Left lung (tissue), 10 donors: Measurements from ENCODE around the gene NET1. TPM values are rescaled to one million over a fixed set of nuclear protein-coding genes. Genes with fewer than 3 reads are reported as not detected.

Experiments
- ATAC-seq: fragments of 200-7000 bp; cut with Tn5 transposase; one replicate; pipeline ENCODE4 v1.9.1; 2020; ENCODE audit warnings: moderate library complexity
- DNase-seq, 4 donors: peaks; one replicate each; pipeline ENCODE4 v3.0.0-alpha.2; 2013 to 2020
- H3K27ac ChIP-seq, 2 donors: fragments of 200-600 bp; sonication (generic) in 1 of 2; one replicate each; pipeline versions ENCODE4 v1.5.0 to v1.8.0; 2020 to 2021
- H3K27me3 ChIP-seq, 2 donors: fragments of 200-600 bp; sonication (generic) in 1 of 2; one replicate each; pipeline versions ENCODE4 v1.5.0 to v1.8.0; 2020 to 2021
- H3K36me3 ChIP-seq, 2 donors: fragments of 200-600 bp; sonication (generic) in 1 of 2; one replicate each; pipeline versions ENCODE4 v1.5.0 to v1.8.0; 2020 to 2021
- H3K4me1 ChIP-seq, 2 donors: fragments of 200-600 bp; one replicate each; pipeline ENCODE4 v1.8.0; 2021
- H3K4me3 ChIP-seq, 2 donors: fragments of 200-600 bp; sonication (generic) in 1 of 2; one replicate each; pipeline versions ENCODE4 v1.5.0 to v1.8.0; 2020 to 2021; ENCODE audit warnings: mild to moderate bottlenecking in 1 of 2
- H3K9me3 ChIP-seq, 2 donors: fragments of 200-600 bp; sonication (generic) in 1 of 2; one replicate each; pipeline versions ENCODE4 v1.5.0 to v1.8.0; 2020 to 2021
- intact Hi-C, 2 donors: fragments of 100-400 bp; cut with DNase I; formaldehyde crosslinking; loops; one replicate each; pipeline versions ENCODE4 v1.11.2 to v1.14.2; 2022
- polyA plus RNA-seq, 6 donors: library from polyadenylated mRNA; unstranded; fragments of 120-200 nt; gene quantifications; one replicate each; pipeline ENCODE4 v1.2.1, GENCODE V29; 2013; ENCODE audit not compliant: insufficient read length in 6 of 6
- total RNA-seq, 2 donors: library from RNA; stranded (reverse); fragmentation: NEBNext Ultra II Directional; extraction: Animal tissue kit (Norgen Biotek cat#: 25700); gene quantifications; one replicate each; pipeline ENCODE4 v1.2.1, GENCODE V29; 2021
- TF ChIP-seq, protein P1 (sequence below), 2 donors: fragments of 200-600 bp; sonication (generic) in 1 of 2; IDR thresholded peaks; one replicate each; pipeline versions ENCODE4 v1.5.0 to v1.8.0; 2021; ENCODE audit warnings: antibody characterized with exemption in 2 of 2
- donor health status: DM: no; HTN: yes; CAD: no.
- donor health status: DM: no; HTN: no; CAD: no.

NET1 gene
- total and polyA plus RNA-seq, 8 donors: 36.3 to 221 (median 154) TPM

DNA sequence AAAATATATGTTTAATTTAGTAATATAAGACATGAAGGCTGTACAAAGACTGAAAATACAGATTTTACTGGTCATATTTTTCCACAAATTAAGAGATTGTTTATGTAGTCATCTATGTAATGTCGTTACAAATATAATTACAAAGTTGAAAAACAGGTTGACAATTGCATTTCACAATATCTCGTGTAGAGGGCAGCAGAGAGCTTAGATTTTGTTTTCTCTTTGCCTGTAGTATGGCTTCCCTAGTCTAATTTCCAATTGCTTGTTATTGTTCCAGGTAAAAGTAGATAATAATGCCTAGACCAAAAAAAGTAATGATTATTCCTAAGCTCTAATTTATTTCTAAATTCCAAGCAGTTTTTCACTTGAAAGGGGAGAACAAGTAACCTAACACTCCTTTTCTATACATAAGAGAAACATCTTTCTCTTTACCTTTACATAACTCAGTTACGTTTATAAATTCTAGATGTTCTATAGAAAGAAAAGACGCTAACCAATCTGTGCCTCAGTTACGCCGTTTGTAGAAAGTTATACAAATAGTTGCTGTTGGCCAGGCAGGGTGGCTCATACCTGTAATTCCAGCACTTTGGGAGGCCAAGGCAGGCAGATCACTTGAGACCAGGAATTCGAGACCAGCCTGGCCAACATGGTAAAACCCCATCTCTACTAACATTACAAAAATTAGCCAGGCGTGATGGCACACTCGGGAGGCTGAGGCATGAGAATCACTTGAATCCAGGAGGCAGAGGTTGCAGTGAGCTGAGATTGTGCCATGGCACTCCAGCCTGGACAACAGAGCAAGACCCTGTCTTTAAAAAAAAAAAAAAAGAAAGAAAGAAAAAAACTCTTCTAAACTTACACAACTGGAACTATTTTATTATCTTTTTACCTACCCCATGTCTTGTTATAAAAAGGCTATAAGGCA is 30.0 kb downstream of the NET1 start:
- H3K4me1 ChIP-seq: peaks cover 4 to 16% of the 10 kb centered on the region in 2 donors
- no peak overlapping the region for H3K4me3 ChIP-seq
- no peaks in the 10 kb centered on the region for H3K9me3 ChIP-seq
- ATAC-seq (peak; percentile 28), DNase-seq (peak in 1 of 4 donors; percentile 53)
- no peaks in the 10 kb centered on the region for H3K36me3 ChIP-seq
- H3K27me3 ChIP-seq: no peaks in the 10 kb centered on the region
- no peak overlapping the region for H3K27ac ChIP-seq
- TF ChIP-seq, protein P1, sequence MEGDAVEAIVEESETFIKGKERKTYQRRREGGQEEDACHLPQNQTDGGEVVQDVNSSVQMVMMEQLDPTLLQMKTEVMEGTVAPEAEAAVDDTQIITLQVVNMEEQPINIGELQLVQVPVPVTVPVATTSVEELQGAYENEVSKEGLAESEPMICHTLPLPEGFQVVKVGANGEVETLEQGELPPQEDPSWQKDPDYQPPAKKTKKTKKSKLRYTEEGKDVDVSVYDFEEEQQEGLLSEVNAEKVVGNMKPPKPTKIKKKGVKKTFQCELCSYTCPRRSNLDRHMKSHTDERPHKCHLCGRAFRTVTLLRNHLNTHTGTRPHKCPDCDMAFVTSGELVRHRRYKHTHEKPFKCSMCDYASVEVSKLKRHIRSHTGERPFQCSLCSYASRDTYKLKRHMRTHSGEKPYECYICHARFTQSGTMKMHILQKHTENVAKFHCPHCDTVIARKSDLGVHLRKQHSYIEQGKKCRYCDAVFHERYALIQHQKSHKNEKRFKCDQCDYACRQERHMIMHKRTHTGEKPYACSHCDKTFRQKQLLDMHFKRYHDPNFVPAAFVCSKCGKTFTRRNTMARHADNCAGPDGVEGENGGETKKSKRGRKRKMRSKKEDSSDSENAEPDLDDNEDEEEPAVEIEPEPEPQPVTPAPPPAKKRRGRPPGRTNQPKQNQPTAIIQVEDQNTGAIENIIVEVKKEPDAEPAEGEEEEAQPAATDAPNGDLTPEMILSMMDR (IDR thresholded peaks at IDR 0.05): peak; percentile 62 to 67
- intact Hi-C loops: loop anchor here (5.0 to 10.0 kb wide), 2 partner anchors 180 to 182 kb away; no protein-coding TSS in a partner anchor

DNA sequence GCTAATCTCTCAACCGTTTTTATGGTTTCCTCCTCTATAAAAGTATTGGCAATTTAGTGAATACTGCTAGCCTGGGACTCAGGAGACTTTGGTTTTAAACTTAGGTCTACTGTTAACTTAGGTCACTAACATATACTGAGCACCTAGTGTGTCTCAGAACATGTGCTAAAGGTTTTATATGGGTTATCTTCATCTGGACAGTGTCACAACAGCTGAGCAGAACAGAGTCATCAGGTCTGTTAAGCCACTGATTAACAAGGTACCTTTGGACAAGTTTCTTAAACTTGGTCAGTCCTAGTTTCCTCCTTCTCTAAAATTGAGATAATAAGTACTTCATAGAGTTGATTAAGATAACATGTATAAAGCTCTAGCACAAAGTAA is 30.6 kb downstream of the NET1 start:
- intact Hi-C loops: loop anchor here (5.0 to 10.0 kb wide), 2 partner anchors 179 to 182 kb away; no protein-coding TSS in a partner anchor
- TF ChIP-seq, protein P1 (IDR thresholded peaks at IDR 0.05): no peak
- peaks cover 4 to 21% of the 10 kb centered on the region in 2 donors for H3K4me1 ChIP-seq
- no peak overlapping the region for H3K27ac ChIP-seq
- ATAC-seq (no peak), DNase-seq (no peak)
- H3K27me3 ChIP-seq: no peaks in the 10 kb centered on the region
- H3K4me3 ChIP-seq: no peak overlapping the region
- no peaks in the 10 kb centered on the region for H3K36me3 ChIP-seq
- H3K9me3 ChIP-seq: no peaks in the 10 kb centered on the region

GRCh38 chr10:5443429-5443828 is 31.1 kb downstream of the NET1 start:
- ATAC-seq: no peak
- no peak overlapping the region for H3K27ac ChIP-seq
- no peaks in the 10 kb centered on the region for H3K9me3 ChIP-seq
- intact Hi-C loops: loop anchor here (5.0 to 10.0 kb wide), 2 partner anchors 179 to 181 kb away; no protein-coding TSS in a partner anchor
- peaks cover 4 to 24% of the 10 kb centered on the region in 2 donors for H3K4me1 ChIP-seq
- TF ChIP-seq, protein P1 (IDR thresholded peaks at IDR 0.05): no peak
- no peaks in the 10 kb centered on the region for H3K36me3 ChIP-seq
- DNase-seq: no peak
- H3K4me3 ChIP-seq: no peak overlapping the region
- no peaks in the 10 kb centered on the region for H3K27me3 ChIP-seq

DNA sequence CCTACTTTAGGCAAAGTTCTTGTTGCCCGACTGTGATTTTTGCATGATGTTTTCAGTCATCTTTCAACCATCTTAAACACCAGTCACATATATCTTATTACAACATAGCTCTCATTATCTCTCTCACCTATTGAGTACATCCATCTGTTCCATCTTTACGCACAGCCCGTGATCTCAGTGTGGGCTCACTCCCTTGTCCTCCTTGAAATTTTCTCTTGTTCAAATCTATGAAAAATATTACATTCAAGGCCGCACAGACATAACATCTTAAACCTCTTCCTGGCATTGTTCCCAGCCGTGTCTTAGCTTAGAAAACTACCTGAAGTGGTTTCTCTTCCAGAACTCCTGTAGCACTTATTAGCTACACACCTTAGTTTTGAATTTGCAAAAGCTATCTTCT is 32.6 kb downstream of the NET1 start:
- TF ChIP-seq, protein P1 (IDR thresholded peaks at IDR 0.05): no peak
- H3K27ac ChIP-seq: no peak overlapping the region
- DNase-seq: no peak

GRCh38 chr10:5446390-5446926 is 34.1 kb downstream of the NET1 start:
- Histone ChIP-seq H3K36me3 (no peaks in the 10 kb centered on the region), H3K27me3 (no peaks in the 10 kb centered on the region), H3K4me3 (peak overlapping the region; percentile 27 to 47), H3K9me3 (no peaks in the 10 kb centered on the region), H3K27ac (peak overlapping the region; percentile 67 to 81), H3K4me1 (peaks cover 4 to 34% of the 10 kb centered on the region in 2 donors)
- ATAC-seq (peak; percentile 94), DNase-seq (peak; percentile 78 to 97 (median 92))
- intact Hi-C loops: loop anchor here in 1 of 2 donors (10.0 kb wide), 1 partner anchor 178 kb away; no protein-coding TSS in a partner anchor
- TF ChIP-seq, protein P1 (IDR thresholded peaks at IDR 0.05): no peak

More for the DNA sequence above, 32.6 kb downstream of the NET1 start:
- ATAC-seq: no peak
- Histone ChIP-seq H3K27me3 (no peaks in the 10 kb centered on the region), H3K4me1 (peaks cover 4 to 33% of the 10 kb centered on the region in 2 donors), H3K9me3 (no peaks in the 10 kb centered on the region), H3K4me3 (no peak overlapping the region), H3K36me3 (no peaks in the 10 kb centered on the region)
- intact Hi-C loops: loop anchor here in 1 of 2 donors (10.0 kb wide), 1 partner anchor 180 kb away; no protein-coding TSS in a partner anchor
